SK-N-SH treated with all-trans-retinoic acid at 6 μM for 48 hours (cell line): Measurements from ENCODE around the gene MTNR1A.

ENCODE experiments used
- ARNTL ChIP-seq: fragments of 450-650 bp; formaldehyde crosslinking; IDR thresholded peaks from 2 replicates; pipeline ENCODE4 v1.5.0; 2020; ENCODE audit warnings: low read depth, mild to moderate bottlenecking, moderate library complexity, borderline replicate concordance
- BACH2 ChIP-seq: fragments of 250-450 bp; sonication (Bioruptor Pico); IDR thresholded peaks from 2 replicates; pipeline ENCODE4 v1.9.0; 2021; ENCODE audit warnings: mild to moderate bottlenecking, borderline replicate concordance
- CSRNP3 ChIP-seq: fragments of 250-450 bp; sonication (Bioruptor Pico); IDR thresholded peaks from 2 replicates; pipeline ENCODE4 v1.5.1; 2021; ENCODE audit warnings: mild to moderate bottlenecking, moderate library complexity
- OSR1 ChIP-seq: fragments of 250-450 bp; sonication (Bioruptor Pico); IDR thresholded peaks from 2 replicates; pipeline ENCODE4 v1.8.0; 2022; ENCODE audit warnings: moderate library complexity, mild to moderate bottlenecking, inconsistent platforms
- PPARA ChIP-seq: fragments of 250-450 bp; sonication (Bioruptor Pico); IDR thresholded peaks from 2 replicates; pipeline ENCODE4 v1.5.0; 2020; ENCODE audit warnings: mild to moderate bottlenecking, borderline replicate concordance
- SNAI2 ChIP-seq: fragments of 250-450 bp; sonication (Bioruptor Pico); IDR thresholded peaks from 2 replicates; pipeline ENCODE4 v1.5.0; 2020; ENCODE audit warnings: mild to moderate bottlenecking, moderate library complexity
- ZNF8 ChIP-seq: fragments of 450-650 bp; formaldehyde crosslinking; IDR thresholded peaks from 2 replicates; pipeline ENCODE4 v1.5.0; 2020; ENCODE audit warnings: mild to moderate bottlenecking, moderate library complexity

GRCh38 chr4:186486172-186486571, 69.2 kb downstream of the MTNR1A start:
- TF ChIP-seq ARNTL (no peak), SNAI2 (CRISPR knock-in tag) (no peak), BACH2 (CRISPR knock-in tag) (no peak), ZNF8 (CRISPR knock-in tag) (no peak), OSR1 (CRISPR knock-in tag) (no peak), PPARA (CRISPR knock-in tag) (no peak), CSRNP3 (no peak)
